Osteocyte (in vitro differentiated cells): Measurements from ENCODE around the gene PPP4R3A. TPM values are rescaled to one million over a fixed set of nuclear protein-coding genes. Genes with fewer than 3 reads are reported as not detected.
"Not testable (repeated sequence)": the region's sequence is repeated elsewhere in the genome, so short reads cannot be mapped to it uniquely, and the experiment has no call there.

Experiments used
- DNase-seq: peaks from one replicate; pipeline ENCODE4 v3.0.0; 2021; ENCODE audit warnings: mixed read lengths; ENCODE audit not compliant: unreplicated experiment; ENCODE audit errors: extremely low spot score
- H3K27ac Mint-ChIP-seq: one replicate; pipeline ENCODE4 v1.8.0; 2021; ENCODE audit warnings: mild to moderate bottlenecking, mixed read lengths; ENCODE audit not compliant: unreplicated experiment
- H3K27me3 Mint-ChIP-seq: one replicate; pipeline ENCODE4 v1.8.0; 2021; ENCODE audit warnings: mixed read lengths; ENCODE audit not compliant: unreplicated experiment
- H3K36me3 Mint-ChIP-seq: one replicate; pipeline ENCODE4 v1.8.0; 2021; ENCODE audit warnings: mixed read lengths; ENCODE audit not compliant: unreplicated experiment
- H3K4me1 Mint-ChIP-seq: one replicate; pipeline ENCODE4 v1.8.0; 2021; ENCODE audit warnings: mixed read lengths; ENCODE audit not compliant: unreplicated experiment
- H3K4me3 Mint-ChIP-seq: one replicate; pipeline ENCODE4 v1.8.0; 2021; ENCODE audit warnings: mild to moderate bottlenecking, moderate library complexity, mixed read lengths; ENCODE audit not compliant: unreplicated experiment
- H3K9me3 Mint-ChIP-seq: one replicate; pipeline ENCODE4 v1.8.0; 2021; ENCODE audit warnings: mixed read lengths; ENCODE audit not compliant: unreplicated experiment
- CTCF ChIP-seq: fragments of 200-600 bp; sonication (generic); IDR thresholded peaks from 2 replicates; pipeline ENCODE4 v1.5.0; 2021; ENCODE audit warnings: antibody characterized with exemption, mild to moderate bottlenecking, moderate library complexity
- total RNA-seq: library from RNA; stranded (reverse); gene quantifications from 2 replicates; pipeline ENCODE4 v1.2.1, GENCODE V29; 2021

PPP4R3A gene
- total RNA-seq, 1 donor from 2014 or later, result 68.1 TPM

- Mint-ChIP-seq H3K9me3 (peaks cover 13% of the 10 kb centered on the region), H3K27me3 (peaks cover 2% of the 10 kb centered on the region), H3K27ac (no peak overlapping the region), H3K36me3 (no peaks in the 10 kb centered on the region), H3K4me3 (no peak overlapping the region), H3K4me1 (no peaks in the 10 kb centered on the region)
- no peak for TF ChIP-seq CTCF
- DNase-seq, result no peak
Measured at GRCh38 chr14:91545946-91546716, 36.0 kb upstream of the PPP4R3A start.

DNA sequence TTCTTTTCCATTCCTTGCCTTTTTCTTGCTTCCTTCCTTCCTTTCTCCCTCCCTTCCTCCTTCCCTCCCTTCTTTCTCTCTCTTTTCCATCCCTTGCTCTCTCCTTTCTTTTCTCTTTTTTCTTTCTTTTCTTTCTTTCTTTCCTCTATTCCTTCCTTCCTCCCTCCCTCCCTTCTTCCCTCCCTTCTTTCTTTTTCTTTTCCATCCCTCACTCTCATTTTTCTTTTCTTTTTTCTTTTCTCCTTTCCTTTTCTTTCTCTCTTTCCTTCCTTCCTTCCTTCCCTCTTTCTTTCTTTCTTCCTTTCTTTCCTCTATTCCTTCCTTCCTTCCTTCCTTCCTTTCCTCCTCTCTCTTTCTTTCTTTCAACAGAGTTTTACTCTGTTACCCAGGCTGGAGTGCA lies 35.1 kb upstream of the PPP4R3A start:
- Mint-ChIP-seq H3K27me3 (peaks cover 4% of the 10 kb centered on the region), H3K36me3 (no peaks in the 10 kb centered on the region), H3K9me3 (peaks cover 20% of the 10 kb centered on the region), H3K4me1 (no peaks in the 10 kb centered on the region), H3K27ac (no peak overlapping the region), H3K4me3 (no peak overlapping the region)
- DNase-seq, result no peak
- no peak for TF ChIP-seq CTCF

- no peak for TF ChIP-seq CTCF
- Mint-ChIP-seq H3K4me3 (no peak overlapping the region), H3K27ac (no peak overlapping the region), H3K27me3 (peaks cover 5% of the 10 kb centered on the region), H3K4me1 (no peaks in the 10 kb centered on the region), H3K9me3 (peaks cover 10% of the 10 kb centered on the region), H3K36me3 (no peaks in the 10 kb centered on the region)
- DNase-seq, result no peak
Measured at GRCh38 chr14:91536327-91536726, 26.2 kb upstream of the PPP4R3A start.

- H3K36me3 Mint-ChIP-seq, H3K27me3 Mint-ChIP-seq, DNase-seq, H3K27ac Mint-ChIP-seq, H3K4me1 Mint-ChIP-seq, H3K4me3 Mint-ChIP-seq, H3K9me3 Mint-ChIP-seq: not testable (repeated sequence)
Measured at GRCh38 chr14:91534059-91534458, 23.9 kb upstream of the PPP4R3A start.

GRCh38 chr14:91533623-91534022 lies 23.5 kb upstream of the PPP4R3A start:
- no peak for DNase-seq
- Mint-ChIP-seq H3K4me1 (no peaks in the 10 kb centered on the region), H3K4me3 (no peak overlapping the region), H3K9me3 (no peaks in the 10 kb centered on the region), H3K36me3 (no peaks in the 10 kb centered on the region), H3K27me3 (peaks cover 3% of the 10 kb centered on the region), H3K27ac (no peak overlapping the region)
- TF ChIP-seq CTCF, result no peak
